AG09319 (cell line): ENCODE results near the gene SAMMSON.

ENCODE experiments used
- DNase-seq: peaks from one replicate; pipeline ENCODE4 v3.0.0-alpha.2; 2010; ENCODE audit warnings: low read depth; ENCODE audit errors: extremely low read depth
- TF ChIP-seq, protein P1 (sequence below): IDR thresholded peaks from 2 replicates; pipeline ENCODE4 v1.5.1; 2011; ENCODE audit warnings: low read depth, mild to moderate bottlenecking, inconsistent platforms, low read length, moderate library complexity

Gene SAMMSON

DNA sequence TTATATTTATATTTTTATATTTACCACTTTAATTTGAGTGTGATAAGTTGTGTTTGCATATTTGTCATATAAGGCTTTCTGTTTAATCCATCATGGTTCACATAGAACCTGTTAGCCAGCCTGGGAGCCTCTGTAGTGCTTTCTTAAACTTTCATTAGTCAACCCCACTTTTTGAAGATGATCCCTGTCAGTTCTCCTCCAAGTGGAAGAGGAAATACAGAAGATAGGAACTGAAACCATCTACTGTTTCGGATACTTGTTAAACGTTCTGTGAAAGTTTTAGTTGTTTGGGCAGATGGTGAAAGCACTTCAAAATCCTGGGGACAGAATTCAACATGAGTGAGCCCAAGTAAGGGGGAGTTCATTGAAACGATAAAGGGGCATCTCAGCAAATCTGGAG is 4.6 kb upstream of the SAMMSON start:
- TF ChIP-seq, protein P1, sequence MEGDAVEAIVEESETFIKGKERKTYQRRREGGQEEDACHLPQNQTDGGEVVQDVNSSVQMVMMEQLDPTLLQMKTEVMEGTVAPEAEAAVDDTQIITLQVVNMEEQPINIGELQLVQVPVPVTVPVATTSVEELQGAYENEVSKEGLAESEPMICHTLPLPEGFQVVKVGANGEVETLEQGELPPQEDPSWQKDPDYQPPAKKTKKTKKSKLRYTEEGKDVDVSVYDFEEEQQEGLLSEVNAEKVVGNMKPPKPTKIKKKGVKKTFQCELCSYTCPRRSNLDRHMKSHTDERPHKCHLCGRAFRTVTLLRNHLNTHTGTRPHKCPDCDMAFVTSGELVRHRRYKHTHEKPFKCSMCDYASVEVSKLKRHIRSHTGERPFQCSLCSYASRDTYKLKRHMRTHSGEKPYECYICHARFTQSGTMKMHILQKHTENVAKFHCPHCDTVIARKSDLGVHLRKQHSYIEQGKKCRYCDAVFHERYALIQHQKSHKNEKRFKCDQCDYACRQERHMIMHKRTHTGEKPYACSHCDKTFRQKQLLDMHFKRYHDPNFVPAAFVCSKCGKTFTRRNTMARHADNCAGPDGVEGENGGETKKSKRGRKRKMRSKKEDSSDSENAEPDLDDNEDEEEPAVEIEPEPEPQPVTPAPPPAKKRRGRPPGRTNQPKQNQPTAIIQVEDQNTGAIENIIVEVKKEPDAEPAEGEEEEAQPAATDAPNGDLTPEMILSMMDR, result no peak
- no peak for DNase-seq

DNA sequence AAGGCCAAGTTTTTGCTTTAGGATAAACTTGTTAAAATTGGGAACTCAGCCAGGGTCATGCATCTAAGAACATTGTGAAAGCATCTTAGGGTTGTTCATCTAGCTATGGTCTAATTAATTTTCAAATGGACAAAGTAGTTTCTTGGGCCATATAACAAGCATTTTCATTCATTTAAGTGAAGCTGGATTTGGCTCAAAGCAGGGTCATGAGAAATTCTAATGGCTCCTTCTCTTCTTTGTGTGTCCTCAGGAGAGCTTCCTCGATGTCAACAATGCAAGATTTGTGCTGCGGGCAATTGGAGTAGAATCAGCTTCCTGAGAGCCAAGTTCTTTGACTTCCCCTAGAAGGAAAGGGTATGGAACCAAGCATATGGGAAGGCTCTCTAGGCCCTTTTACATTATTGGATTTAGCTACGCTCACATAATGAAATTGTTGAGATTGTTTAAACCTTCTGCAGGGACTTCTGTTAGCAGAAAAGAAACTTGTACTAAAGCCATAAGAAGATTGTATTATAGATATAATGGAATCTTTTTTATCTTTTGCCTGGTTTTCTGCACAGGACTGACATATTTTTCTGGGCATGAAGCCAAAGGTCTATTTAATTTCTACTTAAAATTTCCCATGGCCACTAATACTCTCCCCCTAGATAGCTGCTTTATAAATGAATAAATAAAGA is 1.8 kb upstream of the SAMMSON start:
- TF ChIP-seq, protein P1, result no peak
- no peak for DNase-seq

DNA sequence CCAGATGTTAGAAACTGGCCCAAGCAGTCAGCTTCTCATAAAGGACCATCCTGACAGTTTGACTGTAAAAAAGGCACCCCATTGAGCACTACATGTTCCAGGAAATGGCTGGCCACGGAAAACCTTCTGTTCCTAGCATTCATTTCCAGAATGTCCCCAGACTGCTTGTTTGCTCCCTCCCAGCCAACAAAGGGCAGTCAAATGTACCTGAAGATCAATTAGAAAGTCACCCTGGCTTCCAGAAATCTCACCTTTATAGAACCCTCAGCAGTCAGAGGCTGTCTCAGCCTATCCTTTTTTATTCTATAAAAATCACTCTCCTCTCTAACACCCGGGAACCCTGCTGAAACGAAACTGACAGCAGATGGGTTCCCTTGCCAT is 784 bp upstream of the SAMMSON start:
- no peak for DNase-seq
- TF ChIP-seq, protein P1, result no peak

DNA sequence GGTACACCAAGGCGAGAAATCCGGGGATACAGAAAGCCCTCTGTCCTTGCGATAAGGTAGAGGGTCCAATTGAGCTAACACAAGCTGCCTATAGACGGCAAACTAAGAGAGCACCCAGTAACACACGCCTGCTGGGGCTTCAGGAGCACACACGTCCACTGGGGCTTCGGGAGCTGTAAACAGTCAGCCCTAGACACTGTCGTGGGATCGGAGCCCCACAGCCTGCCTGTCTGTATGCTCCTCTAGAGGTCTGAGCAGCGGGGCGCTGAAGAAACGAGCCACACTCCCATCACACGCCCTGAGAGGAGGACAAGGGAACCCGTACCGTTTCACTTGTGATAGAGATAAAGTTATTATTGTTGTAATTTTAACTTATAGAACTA is 486 bp downstream of the SAMMSON start:
- DNase-seq, result no peak
- TF ChIP-seq, protein P1, result no peak

DNA sequence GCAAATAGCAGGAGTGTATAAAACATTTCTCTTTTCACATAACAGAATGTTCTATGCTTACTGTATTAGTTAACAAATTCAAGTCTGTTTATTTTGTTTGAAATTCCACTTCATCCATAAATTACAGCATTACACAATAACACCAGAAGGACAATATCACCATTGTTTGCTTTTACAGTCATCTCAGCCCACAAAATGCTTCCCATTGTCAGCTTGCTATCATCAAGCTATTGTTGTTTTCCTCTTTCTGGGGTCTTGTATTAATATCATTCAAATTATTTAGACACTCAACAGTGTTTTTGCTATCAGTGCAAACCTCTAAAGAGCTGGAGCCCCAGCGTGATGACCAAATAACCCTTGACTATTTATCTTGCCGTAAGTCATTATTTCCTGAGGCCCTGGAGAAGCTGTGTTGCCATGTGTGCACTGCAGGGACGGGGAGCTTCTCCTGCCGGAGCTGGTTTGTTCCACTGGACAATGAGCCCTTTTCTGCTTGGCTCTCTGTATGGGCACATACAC is 1.1 kb downstream of the SAMMSON start:
- DNase-seq, result no peak
- TF ChIP-seq, protein P1, result no peak

DNA sequence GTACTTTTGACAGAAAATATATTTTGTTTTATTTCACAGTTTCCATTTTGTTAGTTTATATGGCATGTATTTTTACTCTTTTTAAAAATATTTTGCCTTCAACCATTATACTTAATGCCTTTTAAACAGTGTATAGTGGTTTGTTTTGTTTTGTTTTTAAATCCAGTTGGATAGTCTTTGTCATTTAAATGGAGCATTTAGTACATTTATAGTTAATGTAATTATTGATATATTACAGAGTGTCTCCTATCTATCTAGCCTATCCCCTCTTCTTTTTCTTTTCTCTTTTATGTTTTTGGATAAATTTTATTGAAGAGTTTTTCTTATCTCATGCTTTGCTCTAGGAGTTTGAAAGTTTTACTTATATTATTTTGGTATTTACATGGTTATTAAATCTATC is 3.6 kb downstream of the SAMMSON start:
- TF ChIP-seq, protein P1, result no peak
- no peak for DNase-seq

DNA sequence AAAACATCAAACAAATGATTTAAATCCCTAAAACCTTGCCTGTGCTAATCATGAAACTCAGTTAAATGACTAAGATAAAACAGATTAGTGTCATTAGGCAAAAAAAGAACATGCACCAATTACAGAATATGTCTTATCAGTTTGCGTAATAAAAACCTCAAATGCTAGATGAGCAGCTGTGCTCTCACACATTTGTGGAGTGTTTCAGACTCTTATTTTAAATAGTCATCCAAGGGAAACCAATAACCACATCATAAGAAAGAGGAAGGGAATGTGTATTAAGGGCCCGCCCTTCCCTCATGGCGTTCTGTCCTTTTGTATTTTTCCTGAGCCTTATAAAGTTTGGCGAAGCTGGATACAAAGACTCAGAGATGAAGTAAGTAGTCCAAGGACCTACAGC is 6.6 kb downstream of the SAMMSON start:
- TF ChIP-seq, protein P1, result no peak
- no peak for DNase-seq
